ENCODE results near the gene LNP1. TPM values are rescaled to one million over a fixed set of nuclear protein-coding genes. Genes with fewer than 3 reads are reported as not detected.
A peak's percentile ranks its signal among the peaks of the same experiment; 100 is the strongest.

The LNP1 gene
- total and polyA plus RNA-seq, 2 of the 8 experiments (the other 6 are each of a cell fraction or from before 2014, with no cell fraction given), result 6.6 to 8.7 TPM

DNA sequence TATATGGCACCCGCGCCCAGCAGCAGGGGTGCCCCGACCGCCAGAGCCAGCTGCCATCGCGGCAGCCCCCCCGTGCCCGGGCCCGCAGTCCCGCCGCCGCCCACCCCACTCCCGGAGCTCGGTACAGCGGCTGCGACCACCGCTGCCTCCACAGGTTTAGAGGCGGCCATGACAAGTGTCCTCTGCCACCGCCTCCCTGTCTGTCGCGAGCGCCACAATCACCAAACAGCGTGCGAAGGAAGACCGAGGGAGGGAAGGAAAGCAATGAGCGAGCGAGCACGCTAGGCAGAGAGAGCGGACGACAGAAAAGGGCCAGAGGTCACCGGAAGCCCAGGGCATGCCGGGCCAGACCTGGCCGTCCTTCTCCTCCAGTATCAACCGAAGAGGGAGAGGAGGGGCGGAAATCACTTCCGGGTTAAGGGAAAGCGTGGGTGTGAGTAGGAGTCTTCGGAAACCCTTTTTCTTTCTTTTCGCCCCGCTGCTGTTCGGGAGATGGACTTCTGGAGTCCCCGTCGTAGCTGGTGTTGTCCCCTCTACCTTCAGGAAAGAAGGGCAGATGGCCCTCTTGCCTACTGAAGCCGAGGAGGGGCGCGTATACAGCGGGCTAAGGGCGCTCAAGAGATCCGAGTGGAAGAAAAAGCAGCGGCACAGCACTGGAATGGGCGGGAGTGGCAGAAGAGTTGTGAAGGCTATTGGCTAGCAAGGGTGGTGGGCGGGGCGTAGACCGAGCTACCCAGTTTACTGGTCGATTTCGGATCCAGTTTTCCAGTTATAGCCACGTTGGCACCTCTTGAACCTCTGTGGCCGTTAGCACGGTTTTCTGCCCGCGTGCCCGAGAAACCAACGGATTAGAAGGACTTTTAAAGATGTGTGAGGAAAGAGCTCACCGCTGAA lies at the start of gene LNP1, which contains the start of gene TOMM70 (continued):
- TF ChIP-seq CHD2 (IDR thresholded peaks at IDR 0.05; ENCODE audit: low read length) (peak; percentile 49; the same call in 1 of the 2 replicates), BCL11A (IDR thresholded peaks at IDR 0.05; ENCODE audit: low read depth in 2 of 2, low read length in 2 of 2) (no peak), SRF (IDR thresholded peaks at IDR 0.05; ENCODE audit: low read depth, low read length) (no peak), RBBP5 (IDR thresholded peaks at IDR 0.05; ENCODE audit: borderline replicate concordance, low read depth, low read length) (peak; percentile 65), ATF3 (IDR thresholded peaks at IDR 0.05; ENCODE audit: insufficient read depth, low read depth, low read length) (no peak), CREB1 (IDR thresholded peaks at IDR 0.05) (peak; percentile 19; the same call in 1 of the 2 replicates), PHF8 (conservative IDR thresholded peaks at IDR 0.05; ENCODE audit: low read depth, low read length) (peak; percentile 98), JUN (IDR thresholded peaks at IDR 0.05; ENCODE audit: low read depth, low read length) (no peak), USF2 (IDR thresholded peaks at IDR 0.05; ENCODE audit: low read length) (no peak), EZH2 (IDR thresholded peaks at IDR 0.05; ENCODE audit: low read depth, low read length, severe bottlenecking) (no peak), NANOG (IDR thresholded peaks at IDR 0.05; ENCODE audit: insufficient read depth, low read depth, low read length, poor library complexity, severe bottlenecking) (no peak), CTBP2 (IDR thresholded peaks at IDR 0.05; ENCODE audit: borderline replicate concordance, insufficient read depth, insufficient read length, low read length) (no peak), TEAD4 (IDR thresholded peaks at IDR 0.05; ENCODE audit: low read depth, low read length) (no peak), GABPA (IDR thresholded peaks at IDR 0.05; ENCODE audit: borderline replicate concordance, insufficient read depth, low read length) (peak; percentile 90), POLR2AphosphoS5 (IDR thresholded peaks at IDR 0.05; ENCODE audit: low read depth, low read length) (peak; percentile 82), TAF1 (IDR thresholded peaks at IDR 0.05; ENCODE audit: low read depth, low read length) (peak; percentile 90), SIX5 (IDR thresholded peaks at IDR 0.05; ENCODE audit: low read depth, low read length) (no peak), SP4 (IDR thresholded peaks at IDR 0.05; ENCODE audit: low read length) (peak; percentile 24; the same call in 1 of the 2 replicates), KDM1A (IDR thresholded peaks at IDR 0.05; ENCODE audit: borderline replicate concordance, low read length) (no peak)
- TF ChIP-seq, protein P1, sequence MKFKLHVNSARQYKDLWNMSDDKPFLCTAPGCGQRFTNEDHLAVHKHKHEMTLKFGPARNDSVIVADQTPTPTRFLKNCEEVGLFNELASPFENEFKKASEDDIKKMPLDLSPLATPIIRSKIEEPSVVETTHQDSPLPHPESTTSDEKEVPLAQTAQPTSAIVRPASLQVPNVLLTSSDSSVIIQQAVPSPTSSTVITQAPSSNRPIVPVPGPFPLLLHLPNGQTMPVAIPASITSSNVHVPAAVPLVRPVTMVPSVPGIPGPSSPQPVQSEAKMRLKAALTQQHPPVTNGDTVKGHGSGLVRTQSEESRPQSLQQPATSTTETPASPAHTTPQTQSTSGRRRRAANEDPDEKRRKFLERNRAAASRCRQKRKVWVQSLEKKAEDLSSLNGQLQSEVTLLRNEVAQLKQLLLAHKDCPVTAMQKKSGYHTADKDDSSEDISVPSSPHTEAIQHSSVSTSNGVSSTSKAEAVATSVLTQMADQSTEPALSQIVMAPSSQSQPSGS (IDR thresholded peaks at IDR 0.05; ENCODE audit: low read length), result 0 out of 2 replicates have a peak, but pooled peaks have one; percentile 35
